BJ (cell line): Measurements from ENCODE around the gene STIM2. TPM values are rescaled to one million over a fixed set of nuclear protein-coding genes. Genes with fewer than 3 reads are reported as not detected.

Experiments used
- CTCF ChIA-PET: fragments of 350-600 bp; formaldehyde crosslinking; extraction: SDS; loops from one replicate; lab custom pipeline; 2021; ENCODE audit warnings: antibody characterized with exemption, inconsistent platforms; lab: Yijun Ruan, JAX
- POLR2A ChIA-PET: fragments of 300-600 bp; sonication (Branson Sonifier 250); formaldehyde crosslinking; extraction: SDS; loops from one replicate; lab custom pipeline; 2021; ENCODE audit warnings: antibody characterized with exemption; lab: Charles Lee
- DNase-seq: peaks from one replicate; pipeline ENCODE4 v3.0.0-alpha.2; 2011; ENCODE audit warnings: low read depth
- H3K27me3 ChIP-seq: 2 replicates; pipeline ENCODE4 v1.6.0; 2011; ENCODE audit warnings: low read length; ENCODE audit not compliant: control insufficient read depth, insufficient read depth
- H3K36me3 ChIP-seq: 2 replicates; pipeline ENCODE4 v1.5.1; 2011; ENCODE audit warnings: low read length; ENCODE audit not compliant: control insufficient read depth, insufficient read depth
- H3K4me3 ChIP-seq: 2 replicates; pipeline ENCODE4 v1.5.1; 2011; ENCODE audit warnings: low read depth, mild to moderate bottlenecking, control low read depth, low read length
- CTCF ChIP-seq: IDR thresholded peaks from 2 replicates; pipeline ENCODE4 v1.5.1; 2011; ENCODE audit warnings: low read depth, mild to moderate bottlenecking, control low read depth, inconsistent platforms, low read length, moderate library complexity; ENCODE audit not compliant: insufficient read depth
- polyA plus RNA-seq: library from polyadenylated mRNA; depleted of rRNA; stranded (reverse); fragments of >200 nt; gene quantifications from 2 replicates; pipeline ENCODE4 v1.2.3, GENCODE V29; 2011

The STIM2 gene
- polyA plus RNA-seq, 1 experiment = 17.8 TPM

- ChIA-PET CTCF (interaction anchor here (0.5 kb wide), 1 partner anchor 112 kb away, joined by 3 read pairs; no protein-coding TSS in a partner anchor), POLR2A (no interaction called here)
- no peaks in the 10 kb centered on the region; the same call in 1 of the 2 replicates for H3K36me3 ChIP-seq
- no peak for DNase-seq
- H3K4me3 ChIP-seq = no peak overlapping the region
- TF ChIP-seq CTCF = no peak
- H3K27me3 ChIP-seq = no peaks in the 10 kb centered on the region
Measured at GRCh38 chr4:27017623-27018022, 157.0 kb downstream of the STIM2 start.

GRCh38 chr4:27018076-27018475, 157.4 kb downstream of the STIM2 start:
- DNase-seq = no peak
- no peak for TF ChIP-seq CTCF
- ChIA-PET POLR2A (no interaction called here), CTCF (interaction anchor here (0.5 kb wide), 1 partner anchor 112 kb away, joined by 3 read pairs; no protein-coding TSS in a partner anchor)
- Histone ChIP-seq H3K4me3 (no peak overlapping the region), H3K36me3 (no peaks in the 10 kb centered on the region; the same call in 1 of the 2 replicates), H3K27me3 (no peaks in the 10 kb centered on the region)

GRCh38 chr4:27018910-27019309, 158.3 kb downstream of the STIM2 start:
- ChIA-PET CTCF (interaction anchor here (0.6 to 1.7 kb wide), 3 partner anchors 9 to 560 kb away, joined by 3 to 7 read pairs (median 4); no protein-coding TSS in a partner anchor), POLR2A (interaction anchor here (0.6 kb wide), 1 partner anchor 31 kb away, joined by 3 read pairs; no protein-coding TSS in a partner anchor)
- no peak overlapping the region for H3K4me3 ChIP-seq
- H3K36me3 ChIP-seq = no peaks in the 10 kb centered on the region; the same call in 1 of the 2 replicates
- H3K27me3 ChIP-seq = no peaks in the 10 kb centered on the region
- TF ChIP-seq CTCF = no peak
- DNase-seq = no peak

GRCh38 chr4:27019766-27020165, 159.1 kb downstream of the STIM2 start:
- no peak for TF ChIP-seq CTCF
- DNase-seq = no peak
- ChIA-PET POLR2A (no interaction called here), CTCF (interaction anchor here (1.7 kb wide), 1 partner anchor 10 kb away, joined by 7 read pairs; no protein-coding TSS in a partner anchor)
- Histone ChIP-seq H3K27me3 (no peaks in the 10 kb centered on the region), H3K36me3 (no peaks in the 10 kb centered on the region; the same call in 1 of the 2 replicates), H3K4me3 (no peak overlapping the region)

GRCh38 chr4:27020203-27020602, 159.6 kb downstream of the STIM2 start:
- CTCF ChIA-PET = interaction anchor here (1.7 kb wide), 1 partner anchor 10 kb away, joined by 7 read pairs; no protein-coding TSS in a partner anchor
- POLR2A ChIA-PET = no interaction called here
- DNase-seq = no peak
- H3K27me3 ChIP-seq = no peaks in the 10 kb centered on the region
- no peaks in the 10 kb centered on the region; the same call in 1 of the 2 replicates for H3K36me3 ChIP-seq
- TF ChIP-seq CTCF = no peak
- no peak overlapping the region for H3K4me3 ChIP-seq
